ENCODE results near the gene CLCN2.

CLCN2 gene

GRCh38 chr3:184298759-184299487 is 62.5 kb downstream of the CLCN2 start, which contains the start of gene PSMD2:
TSS of gene PSMD2 (plus strand) at chr3:184299241. CDS start at chr3:184299267, 26 bp downstream.
- DNase-seq (ENCODE audit: low read depth in 1 of 2, low spot score in 1 of 2) = peak; percentile 95 to 98

GRCh38 chr3:184296616-184297015 is 64.8 kb downstream of the CLCN2 start:
- DNase-seq (ENCODE audit: low read depth in 1 of 2, low spot score in 1 of 2) = no peak
